Bladder microvascular endothelial cell (primary cell): ENCODE results near the gene C16orf87. TPM values are rescaled to one million over a fixed set of nuclear protein-coding genes. Genes with fewer than 3 reads are reported as not detected.

ENCODE experiments used
- total RNA-seq: library from RNA; depleted of rRNA; stranded (reverse); fragments of >200 nt; gene quantifications from 2 replicates; pipeline ENCODE4 v1.2.3, GENCODE V29; 2014

C16orf87 gene, protein sequence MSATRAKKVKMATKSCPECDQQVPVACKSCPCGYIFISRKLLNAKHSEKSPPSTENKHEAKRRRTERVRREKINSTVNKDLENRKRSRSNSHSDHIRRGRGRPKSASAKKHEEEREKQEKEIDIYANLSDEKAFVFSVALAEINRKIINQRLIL
- 4.5 and 12.3 TPM in 2 replicates for total RNA-seq

DNA sequence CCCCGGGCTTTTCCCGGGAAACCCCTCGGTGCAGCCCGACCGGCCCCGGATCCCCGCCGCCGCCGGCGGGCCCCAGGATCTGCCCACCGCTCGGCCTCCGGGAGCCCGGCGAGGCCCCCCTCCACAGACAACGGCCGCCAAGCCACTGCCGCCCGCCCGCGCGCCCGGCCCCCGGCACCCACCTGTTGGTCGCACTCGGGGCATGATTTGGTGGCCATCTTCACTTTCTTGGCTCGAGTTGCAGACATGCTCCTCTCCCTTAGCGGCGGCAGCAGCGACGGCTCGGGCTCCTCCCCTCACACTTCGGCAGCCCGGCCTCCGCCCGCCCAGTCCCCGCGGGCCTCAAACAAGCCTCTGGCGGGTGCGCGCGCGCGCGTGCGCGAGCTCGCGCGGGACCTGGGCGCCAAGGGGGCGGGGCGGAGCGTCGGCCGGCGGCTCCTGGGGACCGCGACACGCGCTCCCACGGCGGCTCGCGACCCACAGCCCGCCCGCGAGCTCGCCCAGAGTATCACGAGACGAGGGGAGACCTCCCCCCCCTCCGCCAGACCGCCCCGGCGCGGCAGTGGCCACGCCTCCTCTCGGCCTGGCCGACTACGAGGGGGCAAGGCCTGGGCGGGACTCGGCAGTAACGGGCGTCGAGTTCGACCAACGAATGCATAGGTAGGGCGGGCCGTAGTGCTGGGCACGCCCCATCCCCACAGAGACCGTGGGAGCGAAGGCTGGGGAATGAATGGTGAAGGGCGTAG, at the start of gene C16orf87:
C16orf87 (minus strand) TSS at position 279 of the 746 bp plus-strand sequence; CDS start at position 248, 31 bp downstream.

GRCh38 chr16:46747777-46748651, 83.0 kb downstream of the C16orf87 start, which contains the start of gene MYLK3:
Gene MYLK3, minus strand, starts transcription at chr16:46748344. Its CDS starts 151 bp downstream, at chr16:46748193.

Other genes with a start within 250 kb of the C16orf87 start
- 17.8 and 21.9 TPM in 2 replicates for gene SHCBP1, start 209.8 kb downstream of the C16orf87 start, total RNA-seq
- gene VPS35, start 142.0 kb downstream of the C16orf87 start, total RNA-seq, result 53.1 and 104 TPM in 2 replicates
- 9.2 and 11.8 TPM in 2 replicates for gene ORC6, start 141.5 kb downstream of the C16orf87 start, total RNA-seq
- gene MYLK3, start 82.8 kb downstream of the C16orf87 start, total RNA-seq, result under 0.01 and 0.50 TPM in 2 replicates
- 3.7 and 11.3 TPM in 2 replicates for gene GPT2, start 53.2 kb upstream of the C16orf87 start, total RNA-seq
- 57.6 and 89.6 TPM in 2 replicates for gene DNAJA2, start 142.5 kb upstream of the C16orf87 start, total RNA-seq